WTC11 (cell line): ENCODE measurements around the gene SKIC8. TPM values are rescaled to one million over a fixed set of nuclear protein-coding genes. Genes with fewer than 3 reads are reported as not detected.

Source experiments
- CDX4 ChIP-seq: fragments of 250-450 bp; sonication (Bioruptor Pico); IDR thresholded peaks from 2 replicates; pipeline ENCODE4 v1.9.0; 2021; ENCODE audit warnings: moderate library complexity, mild to moderate bottlenecking, inconsistent platforms, borderline replicate concordance
- CREM ChIP-seq: sonication (generic); formaldehyde crosslinking; IDR thresholded peaks from 2 replicates; pipeline ENCODE4 v1.8.1; 2022; ENCODE audit warnings: mild to moderate bottlenecking, missing genetic modification reagents, moderate library complexity
- CTCF ChIP-seq: fragments of 200-600 bp; IDR thresholded peaks from 2 replicates; pipeline ENCODE4 v1.8.0; 2022; ENCODE audit warnings: antibody characterized with exemption
- E2F1 ChIP-seq: sonication (generic); formaldehyde crosslinking; IDR thresholded peaks from 2 replicates; pipeline ENCODE4 v1.8.0; 2022; ENCODE audit warnings: mild to moderate bottlenecking, missing genetic modification reagents
- EMX1 ChIP-seq: fragments of 250-450 bp; sonication (Bioruptor Pico); IDR thresholded peaks from 2 replicates; pipeline ENCODE4 v1.8.0; 2021; ENCODE audit warnings: mild to moderate bottlenecking
- ESRRA ChIP-seq: sonication (generic); formaldehyde crosslinking; IDR thresholded peaks from 2 replicates; pipeline ENCODE4 v1.8.1; 2022; ENCODE audit warnings: mild to moderate bottlenecking, missing genetic modification reagents, borderline replicate concordance
- FOXJ3 ChIP-seq: sonication (generic); formaldehyde crosslinking; IDR thresholded peaks from 2 replicates; pipeline ENCODE4 v1.9.0; 2021; ENCODE audit warnings: missing genetic modification reagents, mild to moderate bottlenecking, borderline replicate concordance
- HMGA2 ChIP-seq: fragments of 250-450 bp; sonication (Bioruptor Pico); IDR thresholded peaks from 2 replicates; pipeline ENCODE4 v1.4.0; 2021; ENCODE audit warnings: mild to moderate bottlenecking, moderate library complexity
- MLX ChIP-seq: sonication (generic); formaldehyde crosslinking; IDR thresholded peaks from 2 replicates; pipeline ENCODE4 v1.8.1; 2023; ENCODE audit warnings: mild to moderate bottlenecking, missing genetic modification reagents, moderate library complexity
- NFYB ChIP-seq: sonication (generic); formaldehyde crosslinking; conservative IDR thresholded peaks from 2 replicates; pipeline ENCODE4 v1.8.0; 2022; ENCODE audit warnings: low read depth, missing genetic modification reagents
- SMAD4 ChIP-seq: sonication (generic); formaldehyde crosslinking; IDR thresholded peaks from 2 replicates; pipeline ENCODE4 v1.8.0; 2022; ENCODE audit warnings: mild to moderate bottlenecking, missing genetic modification reagents
- SP1 ChIP-seq: sonication (generic); formaldehyde crosslinking; conservative IDR thresholded peaks from 2 replicates; pipeline ENCODE4 v1.8.1; 2022; ENCODE audit warnings: missing genetic modification reagents
- TEAD4 ChIP-seq: sonication (generic); formaldehyde crosslinking; IDR thresholded peaks from 2 replicates; pipeline ENCODE4 v1.8.0; 2022; ENCODE audit warnings: mild to moderate bottlenecking, missing genetic modification reagents
- TP53 ChIP-seq: sonication (generic); formaldehyde crosslinking; IDR thresholded peaks from 2 replicates; pipeline ENCODE4 v1.8.1; 2023; ENCODE audit warnings: mild to moderate bottlenecking, missing genetic modification reagents
- ZBTB21 ChIP-seq: sonication (generic); formaldehyde crosslinking; IDR thresholded peaks from 2 replicates; pipeline ENCODE4 v1.8.1; 2023; ENCODE audit warnings: mild to moderate bottlenecking, missing genetic modification reagents, borderline replicate concordance
- ZNF138 ChIP-seq: sonication (generic); formaldehyde crosslinking; conservative IDR thresholded peaks from 2 replicates; pipeline ENCODE4 v1.8.1; 2022; ENCODE audit warnings: mild to moderate bottlenecking, moderate library complexity, missing genetic modification reagents
- ZNF281 ChIP-seq: sonication (generic); formaldehyde crosslinking; IDR thresholded peaks from 2 replicates; pipeline ENCODE4 v1.8.0; 2023; ENCODE audit warnings: mild to moderate bottlenecking, missing genetic modification reagents
- ZNF317 ChIP-seq: sonication (generic); formaldehyde crosslinking; IDR thresholded peaks from 2 replicates; pipeline ENCODE4 v1.8.1; 2023; ENCODE audit warnings: low read depth, mild to moderate bottlenecking, moderate library complexity, missing genetic modification reagents, borderline replicate concordance
- ZNF532 ChIP-seq: fragments of 250-450 bp; sonication (Bioruptor Pico); IDR thresholded peaks from 2 replicates; pipeline ENCODE4 v1.9.0; 2021; ENCODE audit warnings: mild to moderate bottlenecking, borderline replicate concordance
- total RNA-seq: library from RNA; stranded (reverse); gene quantifications from 3 replicates; pipeline ENCODE4 v1.2.3, GENCODE V29; 2021
- TF ChIP-seq, protein P1 (sequence below): sonication (generic); formaldehyde crosslinking; IDR thresholded peaks from 2 replicates; pipeline ENCODE4 v1.8.1; 2022; ENCODE audit warnings: mild to moderate bottlenecking, missing genetic modification reagents, moderate library complexity, borderline replicate concordance
- TF ChIP-seq, protein P2 (sequence below): fragments of 250-450 bp; sonication (Bioruptor Pico); IDR thresholded peaks from 2 replicates; pipeline ENCODE4 v1.9.0; 2021; ENCODE audit warnings: mild to moderate bottlenecking

SKIC8 gene
- total RNA-seq, 1 experiment from 2014 or later: 55.6 TPM

GRCh38 chr15:78340231-78341056 is 41.0 kb upstream of the SKIC8 start, which contains the start of gene CRABP1 (continued):
- TF ChIP-seq ZBTB21 (CRISPR knock-in tag): peak; percentile 73; the same call in 1 of the 2 replicates
- TF ChIP-seq ESRRA: no peak
- no peak for TF ChIP-seq FOXJ3 (CRISPR knock-in tag)
- TF ChIP-seq SP1 (CRISPR knock-in tag): no peak
- TF ChIP-seq, protein P1, sequence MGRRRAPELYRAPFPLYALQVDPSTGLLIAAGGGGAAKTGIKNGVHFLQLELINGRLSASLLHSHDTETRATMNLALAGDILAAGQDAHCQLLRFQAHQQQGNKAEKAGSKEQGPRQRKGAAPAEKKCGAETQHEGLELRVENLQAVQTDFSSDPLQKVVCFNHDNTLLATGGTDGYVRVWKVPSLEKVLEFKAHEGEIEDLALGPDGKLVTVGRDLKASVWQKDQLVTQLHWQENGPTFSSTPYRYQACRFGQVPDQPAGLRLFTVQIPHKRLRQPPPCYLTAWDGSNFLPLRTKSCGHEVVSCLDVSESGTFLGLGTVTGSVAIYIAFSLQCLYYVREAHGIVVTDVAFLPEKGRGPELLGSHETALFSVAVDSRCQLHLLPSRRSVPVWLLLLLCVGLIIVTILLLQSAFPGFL (CRISPR knock-in tag): no peak
- no peak for TF ChIP-seq SMAD4
- no peak for TF ChIP-seq ZNF281 (CRISPR knock-in tag)
- TF ChIP-seq ZNF532 (CRISPR knock-in tag): no peak
- TF ChIP-seq E2F1 (CRISPR knock-in tag): no peak
- no peak for TF ChIP-seq ZNF138 (CRISPR knock-in tag)
- no peak for TF ChIP-seq CTCF
- 0 out of 2 replicates have a peak, but pooled peaks have one; percentile 30 for TF ChIP-seq TP53
- peak; percentile 16; the same call in 1 of the 2 replicates for TF ChIP-seq ZNF317 (CRISPR knock-in tag)
- no peak for TF ChIP-seq MLX (CRISPR knock-in tag)
- no peak for TF ChIP-seq HMGA2 (CRISPR knock-in tag)
- no peak for TF ChIP-seq NFYB
- TF ChIP-seq, protein P2, sequence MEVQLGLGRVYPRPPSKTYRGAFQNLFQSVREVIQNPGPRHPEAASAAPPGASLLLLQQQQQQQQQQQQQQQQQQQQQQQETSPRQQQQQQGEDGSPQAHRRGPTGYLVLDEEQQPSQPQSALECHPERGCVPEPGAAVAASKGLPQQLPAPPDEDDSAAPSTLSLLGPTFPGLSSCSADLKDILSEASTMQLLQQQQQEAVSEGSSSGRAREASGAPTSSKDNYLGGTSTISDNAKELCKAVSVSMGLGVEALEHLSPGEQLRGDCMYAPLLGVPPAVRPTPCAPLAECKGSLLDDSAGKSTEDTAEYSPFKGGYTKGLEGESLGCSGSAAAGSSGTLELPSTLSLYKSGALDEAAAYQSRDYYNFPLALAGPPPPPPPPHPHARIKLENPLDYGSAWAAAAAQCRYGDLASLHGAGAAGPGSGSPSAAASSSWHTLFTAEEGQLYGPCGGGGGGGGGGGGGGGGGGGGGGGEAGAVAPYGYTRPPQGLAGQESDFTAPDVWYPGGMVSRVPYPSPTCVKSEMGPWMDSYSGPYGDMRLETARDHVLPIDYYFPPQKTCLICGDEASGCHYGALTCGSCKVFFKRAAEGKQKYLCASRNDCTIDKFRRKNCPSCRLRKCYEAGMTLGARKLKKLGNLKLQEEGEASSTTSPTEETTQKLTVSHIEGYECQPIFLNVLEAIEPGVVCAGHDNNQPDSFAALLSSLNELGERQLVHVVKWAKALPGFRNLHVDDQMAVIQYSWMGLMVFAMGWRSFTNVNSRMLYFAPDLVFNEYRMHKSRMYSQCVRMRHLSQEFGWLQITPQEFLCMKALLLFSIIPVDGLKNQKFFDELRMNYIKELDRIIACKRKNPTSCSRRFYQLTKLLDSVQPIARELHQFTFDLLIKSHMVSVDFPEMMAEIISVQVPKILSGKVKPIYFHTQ: no peak
- TF ChIP-seq EMX1 (CRISPR knock-in tag): no peak
- no peak for TF ChIP-seq CDX4 (CRISPR knock-in tag)
- TF ChIP-seq TEAD4 (CRISPR knock-in tag): peak; percentile 22; the same call in 1 of the 2 replicates
- TF ChIP-seq CREM (CRISPR knock-in tag): no peak
